GM03348 (cell line): ENCODE measurements around the gene EXPH5.

Experiments
- DNase-seq: peaks from one replicate; pipeline ENCODE4 v3.0.0; 2012; ENCODE audit warnings: low spot score

Gene EXPH5

GRCh38 chr11:108559340-108559739 is 34.2 kb downstream of the EXPH5 start:
- peak; percentile 34 for DNase-seq

GRCh38 chr11:108558222-108558621 is 35.3 kb downstream of the EXPH5 start:
- DNase-seq = no peak

- no peak for DNase-seq
Measured at GRCh38 chr11:108556019-108556418, 37.5 kb downstream of the EXPH5 start.

GRCh38 chr11:108551651-108552462 is 41.7 kb downstream of the EXPH5 start:
- peak; percentile 24 for DNase-seq

- DNase-seq = no peak
Measured at GRCh38 chr11:108549319-108549885, 44.2 kb downstream of the EXPH5 start.

- no peak for DNase-seq
Measured at GRCh38 chr11:108545909-108546501, 47.6 kb downstream of the EXPH5 start.

- DNase-seq = no peak
Measured at GRCh38 chr11:108543316-108543964, 50.1 kb downstream of the EXPH5 start.

- DNase-seq = no peak
Measured at GRCh38 chr11:108541531-108541930, 52.0 kb downstream of the EXPH5 start.

- DNase-seq = no peak
Measured at GRCh38 chr11:108538502-108538901, 55.1 kb downstream of the EXPH5 start.

- DNase-seq = no peak
Measured at GRCh38 chr11:108538022-108538424, 55.5 kb downstream of the EXPH5 start.

GRCh38 chr11:108536783-108537182 is 56.8 kb downstream of the EXPH5 start:
- DNase-seq = no peak

- no peak for DNase-seq
Measured at GRCh38 chr11:108535384-108535955, 58.1 kb downstream of the EXPH5 start.

- DNase-seq = no peak
Measured at GRCh38 chr11:108534274-108534882, 59.2 kb downstream of the EXPH5 start.

- no peak for DNase-seq
Measured at GRCh38 chr11:108530426-108530825, 63.1 kb downstream of the EXPH5 start.

GRCh38 chr11:108527382-108527781 is 66.2 kb downstream of the EXPH5 start:
- no peak for DNase-seq

GRCh38 chr11:108525161-108525560 is 68.4 kb downstream of the EXPH5 start:
- DNase-seq = no peak

GRCh38 chr11:108524422-108524821 is 69.1 kb downstream of the EXPH5 start:
- DNase-seq = no peak

GRCh38 chr11:108522318-108522717 is 71.2 kb downstream of the EXPH5 start:
- DNase-seq = no peak

GRCh38 chr11:108518581-108518980 is 75.0 kb downstream of the EXPH5 start:
- no peak for DNase-seq

GRCh38 chr11:108516125-108516524 is 77.4 kb downstream of the EXPH5 start:
- no peak for DNase-seq

GRCh38 chr11:108512708-108513107 is 80.9 kb downstream of the EXPH5 start:
- no peak for DNase-seq

- DNase-seq = peak; percentile 53
Measured at GRCh38 chr11:108511851-108512474, 81.6 kb downstream of the EXPH5 start.
